Right renal cortex interstitium (tissue), 3 donors: ENCODE results near the gene SUMO4. TPM values are rescaled to one million over a fixed set of nuclear protein-coding genes. Genes with fewer than 3 reads are reported as not detected.

Source experiments
- DNase-seq, 3 donors: peaks; one replicate each; pipeline ENCODE4 v3.0.0-alpha.2; 2013; ENCODE audit warnings: low read depth in 3 of 3, low spot score in 2 of 3
- polyA plus RNA-seq, 3 donors: library from polyadenylated mRNA; unstranded; fragments of 120-200 nt; gene quantifications; one replicate each; pipeline ENCODE4 v1.2.1, GENCODE V29; 2013; ENCODE audit not compliant: insufficient read length in 3 of 3

SUMO4 gene
- polyA plus RNA-seq, 3 donors, result 0.62 to 0.76 (median 0.71) TPM

GRCh38 chr6:149449831-149450678, 50.0 kb downstream of the SUMO4 start:
- DNase-seq, result no peak

Other genes starting within 250 kb of the SUMO4 start
- 100 to 1,000 TPM in 2 of 3 donors, 10 to 100 TPM in 1; 94.2 to 111 (median 100) TPM for gene TAB2, start 82.5 kb upstream of the SUMO4 start, polyA plus RNA-seq
- under 1 TPM; 0.18 to 0.34 (median 0.32) TPM for gene ZC3H12D, start 84.8 kb downstream of the SUMO4 start, polyA plus RNA-seq
- gene PPIL4, start 145.8 kb downstream of the SUMO4 start, polyA plus RNA-seq, result 10 to 100 TPM; 63.1 to 69.5 (median 65.7) TPM
- 100 to 1,000 TPM in 2 of 3 donors, 10 to 100 TPM in 1; 99.4 to 106 (median 104) TPM for gene GINM1, start 166.1 kb downstream of the SUMO4 start, polyA plus RNA-seq
- gene KATNA1, start 248.5 kb downstream of the SUMO4 start, polyA plus RNA-seq, result 10 to 100 TPM; 31.5 to 34.3 (median 32.8) TPM